Posterior vena cava (tissue), 2 donors: ENCODE results near the gene BLCAP. TPM values are rescaled to one million over a fixed set of nuclear protein-coding genes. Genes with fewer than 3 reads are reported as not detected.
"Not testable (repeated sequence)": the region's sequence is repeated elsewhere in the genome, so short reads cannot be mapped to it uniquely, and the experiment has no call there.

Source experiments
- DNase-seq: peaks from one replicate; pipeline ENCODE4 v3.0.0-alpha.2; 2020; ENCODE audit warnings: low spot score
- intact Hi-C, 2 donors: fragments of 100-400 bp; cut with DNase I; formaldehyde crosslinking; loops; one replicate each; pipeline versions ENCODE4 v1.14.1 to v1.14.2; 2022 to 2023
- long read RNA-seq, 2 donors: library from polyadenylated mRNA; unstranded; transcript quantifications; one replicate each; pipeline ENCODE4 v2.0.0, GENCODE V29; 2020 to 2021
- total RNA-seq, 2 donors: library from RNA; stranded (reverse); fragmentation: NEBNext Ultra II Directional; extraction: Animal tissue kit (Norgen Biotek cat#: 25700); gene quantifications; one replicate each; pipeline ENCODE4 v1.2.1, GENCODE V29; 2021
- donor health status: DM: yes; HTN: yes; CAD: no.
- donor health status: DM: yes; HTN: yes; CAD: no.

BLCAP gene
- 10 to 100 TPM; 48.1 to 55.4 TPM for total RNA-seq
- long read RNA-seq, donor 1, transcript BLCAP-215 (2 exons, 2,017 nt): major isoform, 25 of 30 reads
- long read RNA-seq, donor 1, partial matches to known transcripts: 4 of 30 reads
- long read RNA-seq, donor 1, other reads (novel, unspliced or antisense): 1 of 30 reads
- long read RNA-seq, donor 2, transcript BLCAP-215 (2 exons, 2,017 nt): major isoform, 109 of 120 reads
- long read RNA-seq, donor 2, partial matches to known transcripts: 0 of 120 reads
- long read RNA-seq, donor 2, other reads (novel, unspliced or antisense): 11 of 120 reads

GRCh38 chr20:37527638-37528445 is at the start of gene BLCAP:
Gene BLCAP, minus strand, starts transcription at chr20:37527876. Its CDS starts 8,702 bp downstream, at chr20:37519174.
- intact Hi-C loops: loop anchor here (5.0 kb wide), 3 partner anchors 136 to 326 kb away; no protein-coding TSS in a partner anchor
- peak; percentile 97 for DNase-seq

GRCh38 chr20:37577436-37577835 is 49.8 kb upstream of the BLCAP start:
- intact Hi-C loops: loop anchor here in 1 of 2 donors (2.0 to 10.0 kb wide), 3 partner anchors 39 to 737 kb away; no protein-coding TSS in a partner anchor
- DNase-seq: not testable (repeated sequence)

GRCh38 chr20:37576911-37577310 is 49.2 kb upstream of the BLCAP start:
- intact Hi-C loops: loop anchor here in 1 of 2 donors (2.0 to 10.0 kb wide), 3 partner anchors 40 to 738 kb away; no protein-coding TSS in a partner anchor
- DNase-seq: no peak

- intact Hi-C loops: loop anchor here in 1 of 2 donors (2.0 to 10.0 kb wide), 3 partner anchors 41 to 739 kb away; no protein-coding TSS in a partner anchor
- DNase-seq: peak; percentile 60
These were observed 48.2 kb upstream of the BLCAP start for GRCh38 chr20:37575884-37576283.

GRCh38 chr20:37574199-37574890 is 46.7 kb upstream of the BLCAP start:
- intact Hi-C loops: loop anchor here in 1 of 2 donors (10.0 kb wide), 2 partner anchors 410 to 740 kb away; no protein-coding TSS in a partner anchor
- DNase-seq: peak; percentile 71

- DNase-seq: peak; percentile 76
These were observed 46.0 kb upstream of the BLCAP start for GRCh38 chr20:37573626-37574198.

GRCh38 chr20:37571033-37571432 is 43.4 kb upstream of the BLCAP start:
- DNase-seq: peak; percentile 31
- intact Hi-C loops: loop anchor here in 1 of 2 donors (10.0 kb wide), 2 partner anchors 414 to 744 kb away; no protein-coding TSS in a partner anchor

More at GRCh38 chr20:37573626-37574198, 46.0 kb upstream of the BLCAP start:
- intact Hi-C loops: loop anchor here in 1 of 2 donors (10.0 kb wide), 2 partner anchors 411 to 741 kb away; no protein-coding TSS in a partner anchor

- intact Hi-C loops: loop anchor here in 1 of 2 donors (10.0 kb wide), 2 partner anchors 414 to 744 kb away; no protein-coding TSS in a partner anchor
- no peak for DNase-seq
These were observed 42.7 kb upstream of the BLCAP start for GRCh38 chr20:37570419-37570818.

GRCh38 chr20:37567671-37568588 is 40.3 kb upstream of the BLCAP start:
- peak; percentile 26 for DNase-seq
- intact Hi-C loops: loop anchor here in 1 of 2 donors (5.0 to 10.0 kb wide), 2 partner anchors 424 to 647 kb away; no protein-coding TSS in a partner anchor

- intact Hi-C loops: loop anchor here in 1 of 2 donors (5.0 to 10.0 kb wide), 2 partner anchors 425 to 648 kb away; no protein-coding TSS in a partner anchor
- DNase-seq: no peak
These were observed 39.6 kb upstream of the BLCAP start for GRCh38 chr20:37567331-37567665.

- intact Hi-C loops: loop anchor here in 1 of 2 donors (5.0 to 10.0 kb wide), 2 partner anchors 426 to 648 kb away; no protein-coding TSS in a partner anchor
- DNase-seq: no peak
These were observed 39.1 kb upstream of the BLCAP start for GRCh38 chr20:37566590-37567330.

GRCh38 chr20:37565134-37565811 is 37.6 kb upstream of the BLCAP start:
- intact Hi-C loops: loop anchor here in 1 of 2 donors (5.0 to 10.0 kb wide), 2 partner anchors 427 to 650 kb away; no protein-coding TSS in a partner anchor
- no peak for DNase-seq

GRCh38 chr20:37564388-37565133 is 36.9 kb upstream of the BLCAP start:
- peak; percentile 88 for DNase-seq
- intact Hi-C loops: loop anchor here in 1 of 2 donors (5.0 to 10.0 kb wide), 2 partner anchors 428 to 650 kb away; no protein-coding TSS in a partner anchor

- intact Hi-C loops: loop anchor here in 1 of 2 donors (10.0 kb wide), 1 partner anchor 651 kb away; no protein-coding TSS in a partner anchor
- DNase-seq: no peak
These were observed 36.3 kb upstream of the BLCAP start for GRCh38 chr20:37564016-37564387.
